HepG2 (cell line): Measurements from ENCODE around the gene SPATS2. TPM values are rescaled to one million over a fixed set of nuclear protein-coding genes. Genes with fewer than 3 reads are reported as not detected.

Source experiments
- ATAC-seq: fragments of 200-7000 bp; cut with Tn5 transposase; 3 replicates; pipeline ENCODE4 v1.9.1; 2020; ENCODE audit warnings: mild to moderate bottlenecking, moderate library complexity
- BruUV-seq: library from RNA; stranded (reverse); fragments of 400-500 nt; replicated peaks from 2 replicates; lab custom pipeline; 2021; lab: Mats Ljungman, UMichigan
- CTCF ChIA-PET: fragments of 300-600 bp; formaldehyde crosslinking; extraction: SDS; loops from one replicate; lab custom pipeline; 2021; ENCODE audit warnings: low total read pairs, inconsistent platforms, low intra/inter-chr PET ratio; lab: Yijun Ruan, JAX
- POLR2A ChIA-PET: fragments of 350-600 bp; sonication (Branson Sonifier 250); formaldehyde crosslinking; loops from one replicate; lab custom pipeline; 2020; ENCODE audit warnings: antibody characterized with exemption, inconsistent platforms; lab: Yijun Ruan, JAX
- DNase-seq: peaks from one replicate; pipeline ENCODE4 v3.0.0-alpha.2; 2015; ENCODE audit warnings: low spot score
- FAIRE-seq: peaks from 3 replicates; lab custom pipeline; 2011; peaks lifted over from hg19 to GRCh38; lab: Jason Lieb, UNC
- H2AFZ ChIP-seq: one replicate; pipeline ENCODE4 v1.6.1; 2011; ENCODE audit warnings: low read length, inconsistent platforms
- H3K27ac ChIP-seq: fragments of 300-600 bp; 3 replicates; pipeline ENCODE4 v1.8.0; 2011; ENCODE audit warnings: mixed run types, mild to moderate bottlenecking, mixed read lengths, low read length, inconsistent platforms; ENCODE audit not compliant: insufficient read depth; ENCODE audit errors: extremely low read length
- H3K27me3 ChIP-seq, 2 experiments: fragments of 200-600 bp in 1 of 2; 2 replicates in 1 of 2; 3 replicates in 1 of 2; pipeline versions ENCODE4 v1.6.0 to v1.8.0; 2011; ENCODE audit warnings: low read length in 2 of 2, mild to moderate bottlenecking in 2 of 2, moderate library complexity in 2 of 2, inconsistent platforms in 1 of 2; ENCODE audit not compliant: insufficient read depth in 2 of 2, control insufficient read depth in 1 of 2
- H3K36me3 ChIP-seq, 2 experiments: fragments of 200-600 bp in 1 of 2; replicated peaks in 1 of 2; 2 replicates in 1 of 2; 3 replicates in 1 of 2; pipeline versions ENCODE4 v1.5.1 to v1.8.0; 2011; ENCODE audit warnings: low read length in 2 of 2, inconsistent platforms in 1 of 2; ENCODE audit not compliant: insufficient read depth in 2 of 2, control insufficient read depth in 1 of 2
- H3K4me1 ChIP-seq: 2 replicates; pipeline ENCODE4 v1.5.1; 2012; ENCODE audit warnings: low read length, inconsistent platforms; ENCODE audit not compliant: insufficient read depth
- H3K4me2 ChIP-seq: 2 replicates; pipeline ENCODE4 v1.6.0; 2011; ENCODE audit warnings: low read depth, low read length, inconsistent platforms
- H3K4me3 ChIP-seq, 3 experiments: fragments of 200-600 bp in 1 of 3; sonication (generic), shearing (Covaris generic) in 1 of 3; replicated peaks in 1 of 3; 2 replicates each; pipeline ENCODE4 v1.5.1; 2011 to 2016; ENCODE audit warnings: low read length in 3 of 3, inconsistent platforms in 2 of 3, low read depth in 2 of 3, mild to moderate bottlenecking in 2 of 3, control low read depth in 1 of 3, mixed read lengths in 1 of 3; ENCODE audit not compliant: insufficient read depth in 1 of 3
- H3K79me2 ChIP-seq: one replicate; pipeline ENCODE4 v1.6.1; 2011; ENCODE audit warnings: low read length, inconsistent platforms; ENCODE audit not compliant: insufficient read depth
- H3K9ac ChIP-seq: 2 replicates; pipeline ENCODE4 v1.6.0; 2011; ENCODE audit warnings: mild to moderate bottlenecking, low read depth, low read length, inconsistent platforms; ENCODE audit not compliant: insufficient read depth
- H3K9me3 ChIP-seq: 2 replicates; pipeline ENCODE4 v1.5.1; 2012; ENCODE audit warnings: mild to moderate bottlenecking, low read length
- H4K20me1 ChIP-seq: 2 replicates; pipeline ENCODE4 v1.6.0; 2011; ENCODE audit warnings: inconsistent platforms, mild to moderate bottlenecking, low read length, moderate library complexity; ENCODE audit not compliant: insufficient read depth
- DMTF1 ChIP-seq: sonication (generic); formaldehyde crosslinking; IDR thresholded peaks from 2 replicates; pipeline ENCODE4 v1.4.0; 2020; ENCODE audit warnings: mild to moderate bottlenecking, missing genetic modification reagents
- MIXL1 ChIP-seq: IDR thresholded peaks from 2 replicates; pipeline ENCODE4 v1.6.1; 2016
- NFIB ChIP-seq: sonication (generic); formaldehyde crosslinking; IDR thresholded peaks from 2 replicates; pipeline ENCODE4 v1.9.0; 2021; ENCODE audit warnings: missing genetic modification reagents, mild to moderate bottlenecking, borderline replicate concordance
- WGBS: methylation state at CpG from one replicate; pipeline ENCODE4 v1.1.6; 2017; ENCODE audit warnings: low lambda C conversion rate; 5-methylcytosine and 5-hydroxymethylcytosine counted together
- in situ Hi-C: cut with HindIII; loops from 2 replicates; pipeline ENCODE4 v1.10.0; 2017; ENCODE audit warnings: low pct_unique_long_range_greater_than_20kb; ENCODE audit not compliant: extremely low pct_ligation_motif_present
- intact Hi-C: fragments of 100-400 bp; cut with micrococcal nuclease; formaldehyde crosslinking; loops from one replicate; pipeline ENCODE4 v1.10.0; 2022; ENCODE audit not compliant: unreplicated experiment
- polyA plus RNA-seq, 8 experiments: library from polyadenylated mRNA; depleted of rRNA in 3 of 8; stranded (reverse) in 7 of 8; unstranded in 1 of 8; fragments of >200 nt; fragmentation: Illumina TruSeq in 4 of 8; extraction: Trizol in 4 of 8; gene quantifications; 2 replicates each; pipeline versions ENCODE4 v1.2.1 to v1.2.3, GENCODE V29; 2011 to 2016; ENCODE audit warnings: low read depth in 4 of 8, missing spikeins in 1 of 8, mixed read lengths in 1 of 8; ENCODE audit not compliant: insufficient read depth in 1 of 8
- total RNA-seq, 5 experiments: library from RNA; depleted of rRNA; stranded (reverse); fragments of >200 nt; fragmentation: Illumina TruSeq; extraction: Trizol; gene quantifications; 2 replicates each; pipeline ENCODE4 v1.2.3, GENCODE V29; 2016; ENCODE audit warnings: low read depth in 1 of 5

Gene SPATS2
- total and polyA plus RNA-seq, 2 of the 13 experiments (the other 11 are each of a cell fraction or from before 2014, with no cell fraction given) = 19.3 to 28.1 TPM

GRCh38 chr12:49564686-49565405, 197.6 kb downstream of the SPATS2 start:
- ChIA-PET CTCF (no interaction called here), POLR2A (interaction anchor here (0.9 kb wide), 1 partner anchor 176 kb away, joined by 3 read pairs; the partner anchor contains the start of gene TMBIM6)
- peaks cover 23 to 61% of the 10 kb centered on the region in 2 experiments for H3K36me3 ChIP-seq
- no peaks in the 10 kb centered on the region for H3K9me3 ChIP-seq
- DNase-seq = no peak
- TF ChIP-seq MIXL1 (CRISPR knock-in tag) (no peak), NFIB (CRISPR knock-in tag) (no peak), DMTF1 (CRISPR knock-in tag) (no peak)
- ATAC-seq = no peak
- WGBS = 95% methylated on average over 4 of the region's 8 CpGs
- no peak overlapping the region for H3K4me3 ChIP-seq
- peaks cover 18% of the 10 kb centered on the region for H3K4me1 ChIP-seq
- no peak overlapping the region for H2AFZ ChIP-seq
- intact Hi-C loops (loop anchor here (5.0 kb wide), 2 partner anchors 57 to 568 kb away; partner anchors contain the start of genes DDN and PRPF40B), in situ Hi-C loops (no loop called here)
- no peaks in the 10 kb centered on the region for H4K20me1 ChIP-seq
- no peak overlapping the region for H3K27ac ChIP-seq
- H3K4me2 ChIP-seq = no peak overlapping the region
- no peak for FAIRE-seq
- H3K79me2 ChIP-seq = peaks cover 21% of the 10 kb centered on the region
- H3K9ac ChIP-seq = no peak overlapping the region
- H3K27me3 ChIP-seq = no peaks in the 10 kb centered on the region; a peak in 1 of 5 replicates
- no TSS peak for BruUV-seq
